Measurements from ENCODE around the gene ERBB4.

GRCh38 chr2:211473116-211473515 lies 1065.5 kb downstream of the ERBB4 start:
- TF ChIP-seq CTCF (conservative IDR thresholded peaks at IDR 0.05; ENCODE audit: low read depth, low read length): no peak
- TF ChIP-seq EZH2 (IDR thresholded peaks at IDR 0.05; ENCODE audit: borderline replicate concordance, low read depth, low read length, poor library complexity, severe bottlenecking): no peak
